ENCODE results near the gene CLPTM1L. TPM values are rescaled to one million over a fixed set of nuclear protein-coding genes. Genes with fewer than 3 reads are reported as not detected.
"Not testable (repeated sequence)": the region's sequence is repeated elsewhere in the genome, so short reads cannot be mapped to it uniquely, and the experiment has no call there.

The CLPTM1L gene
- total RNA-seq, 1 experiment from 2014 or later = 146 TPM

GRCh38 chr5:1330146-1330846, 14.6 kb downstream of the CLPTM1L start:
- Histone ChIP-seq H3K27ac (ENCODE audit: low read depth, low read length, poor library complexity, severe bottlenecking) (no peak overlapping the region), H3K9me3 (ENCODE audit: low read depth, low read length, poor library complexity, severe bottlenecking) (no peaks in the 10 kb centered on the region), H3K36me3 (ENCODE audit: insufficient read depth, low read length, poor library complexity, severe bottlenecking) (peaks cover 24% of the 10 kb centered on the region), H3K4me1 (ENCODE audit: insufficient read depth, low read length, poor library complexity, severe bottlenecking) (peaks cover 7% of the 10 kb centered on the region), H3K4me3 (ENCODE audit: low read depth, low read length, poor library complexity, severe bottlenecking) (no peak overlapping the region), H3K27me3 (replicated peaks; ENCODE audit: insufficient read depth, low read depth, low read length, poor library complexity) (no peaks in the 10 kb centered on the region)
- DNase-seq (ENCODE audit: low spot score) = no peak
- TF ChIP-seq, protein P1, sequence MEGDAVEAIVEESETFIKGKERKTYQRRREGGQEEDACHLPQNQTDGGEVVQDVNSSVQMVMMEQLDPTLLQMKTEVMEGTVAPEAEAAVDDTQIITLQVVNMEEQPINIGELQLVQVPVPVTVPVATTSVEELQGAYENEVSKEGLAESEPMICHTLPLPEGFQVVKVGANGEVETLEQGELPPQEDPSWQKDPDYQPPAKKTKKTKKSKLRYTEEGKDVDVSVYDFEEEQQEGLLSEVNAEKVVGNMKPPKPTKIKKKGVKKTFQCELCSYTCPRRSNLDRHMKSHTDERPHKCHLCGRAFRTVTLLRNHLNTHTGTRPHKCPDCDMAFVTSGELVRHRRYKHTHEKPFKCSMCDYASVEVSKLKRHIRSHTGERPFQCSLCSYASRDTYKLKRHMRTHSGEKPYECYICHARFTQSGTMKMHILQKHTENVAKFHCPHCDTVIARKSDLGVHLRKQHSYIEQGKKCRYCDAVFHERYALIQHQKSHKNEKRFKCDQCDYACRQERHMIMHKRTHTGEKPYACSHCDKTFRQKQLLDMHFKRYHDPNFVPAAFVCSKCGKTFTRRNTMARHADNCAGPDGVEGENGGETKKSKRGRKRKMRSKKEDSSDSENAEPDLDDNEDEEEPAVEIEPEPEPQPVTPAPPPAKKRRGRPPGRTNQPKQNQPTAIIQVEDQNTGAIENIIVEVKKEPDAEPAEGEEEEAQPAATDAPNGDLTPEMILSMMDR (conservative IDR thresholded peaks at IDR 0.05; ENCODE audit: low read depth, low read length) = no peak
- TF ChIP-seq EZH2 (IDR thresholded peaks at IDR 0.05; ENCODE audit: borderline replicate concordance, low read depth, low read length, poor library complexity, severe bottlenecking) = no peak
- intact Hi-C loops (cut with micrococcal nuclease; ENCODE audit: unreplicated experiment) = no loop called here
- ChIA-PET CTCF (no interaction called here), POLR2A (ENCODE audit: low non-redundant PET) (no interaction called here)
- no TSS peak for BruUV-seq (replicated peaks)

DNA sequence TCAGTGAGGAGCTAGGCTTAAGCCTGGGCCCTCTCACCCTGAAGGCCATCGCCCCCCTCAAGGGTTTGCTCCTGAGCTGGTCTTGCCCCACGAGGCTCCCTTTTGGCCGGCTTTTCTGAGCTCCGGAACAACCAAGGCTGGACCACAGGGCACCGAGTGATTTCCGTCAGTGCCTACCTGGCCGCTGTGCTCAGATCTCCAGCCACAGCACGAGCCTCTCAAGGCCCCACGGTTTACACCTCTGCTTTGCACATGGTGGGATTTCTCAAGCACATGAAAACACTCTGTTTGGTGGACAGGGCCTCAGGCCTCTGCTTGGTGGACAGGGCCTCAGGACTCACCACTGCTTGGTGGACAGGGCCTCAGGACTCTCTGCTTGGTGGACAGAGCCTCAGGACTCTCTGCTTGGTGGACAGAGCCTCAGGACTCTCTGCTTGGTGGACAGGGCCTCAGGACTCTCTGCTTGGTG, 15.8 kb downstream of the CLPTM1L start:
- no peaks in the 10 kb centered on the region for H3K9me3 ChIP-seq (ENCODE audit: low read depth, low read length, poor library complexity, severe bottlenecking)
- POLR2A ChIA-PET (ENCODE audit: low non-redundant PET) = no interaction called here
- peak overlapping the region; percentile 75 for H3K27ac ChIP-seq (ENCODE audit: low read depth, low read length, poor library complexity, severe bottlenecking)
- no peak overlapping the region for H3K4me3 ChIP-seq (ENCODE audit: low read depth, low read length, poor library complexity, severe bottlenecking)
- DNase-seq (ENCODE audit: low spot score) = no peak
- no TSS peak for BruUV-seq (replicated peaks)
- H3K36me3 ChIP-seq (ENCODE audit: insufficient read depth, low read length, poor library complexity, severe bottlenecking) = peaks cover 34% of the 10 kb centered on the region
- H3K4me1 ChIP-seq (ENCODE audit: insufficient read depth, low read length, poor library complexity, severe bottlenecking) = peaks cover 7% of the 10 kb centered on the region
- TF ChIP-seq, protein P1 (conservative IDR thresholded peaks at IDR 0.05; ENCODE audit: low read depth, low read length) = no peak
- no peak for TF ChIP-seq EZH2 (IDR thresholded peaks at IDR 0.05; ENCODE audit: borderline replicate concordance, low read depth, low read length, poor library complexity, severe bottlenecking)
- CTCF ChIA-PET = no interaction called here
- intact Hi-C loops (cut with micrococcal nuclease; ENCODE audit: unreplicated experiment) = no loop called here
- H3K27me3 ChIP-seq (replicated peaks; ENCODE audit: insufficient read depth, low read depth, low read length, poor library complexity) = no peaks in the 10 kb centered on the region

DNA sequence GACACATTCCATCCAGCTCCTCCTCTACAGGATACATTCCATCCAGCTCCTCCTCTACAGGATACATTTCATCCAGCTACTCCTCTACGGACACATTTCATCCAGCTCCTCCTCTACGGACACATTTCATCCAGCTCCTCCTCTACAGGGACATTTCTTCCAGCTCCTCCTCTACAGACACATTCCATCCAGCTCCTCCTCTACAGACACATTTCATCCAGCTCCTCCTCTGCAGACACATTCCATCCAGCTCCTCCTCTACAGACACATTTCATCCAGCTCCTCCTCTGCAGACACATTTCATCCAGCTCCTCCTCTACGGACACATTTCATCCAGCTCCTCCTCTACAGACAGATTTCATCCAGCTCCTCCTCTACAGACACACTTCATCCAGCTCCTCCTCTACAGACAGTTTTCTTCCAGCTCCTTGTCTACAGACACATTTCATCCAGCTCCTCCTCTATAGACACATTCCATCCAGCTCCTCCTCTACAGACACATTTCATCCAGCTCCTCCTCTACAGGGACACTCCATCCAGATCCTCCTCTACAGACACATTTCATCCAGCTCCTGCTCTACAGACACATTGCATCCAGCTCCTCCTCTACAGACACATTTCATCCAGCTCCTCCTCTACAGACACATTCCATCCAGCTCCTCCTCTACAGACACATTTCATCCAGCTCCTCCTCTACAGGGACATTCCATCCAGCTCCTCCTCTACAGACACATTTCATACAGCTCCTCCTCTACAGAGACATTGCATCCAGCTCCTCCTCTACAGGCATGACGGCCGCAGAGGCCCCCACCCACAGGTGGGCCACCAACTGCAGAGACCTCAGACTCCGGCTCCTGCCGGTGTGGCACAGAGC, 16.4 kb downstream of the CLPTM1L start:
- POLR2A ChIA-PET (ENCODE audit: low non-redundant PET); BruUV-seq (replicated peaks); CTCF ChIA-PET; H3K4me1 ChIP-seq (ENCODE audit: insufficient read depth, low read length, poor library complexity, severe bottlenecking); H3K9me3 ChIP-seq (ENCODE audit: low read depth, low read length, poor library complexity, severe bottlenecking); H3K27me3 ChIP-seq (replicated peaks; ENCODE audit: insufficient read depth, low read depth, low read length, poor library complexity); H3K4me3 ChIP-seq (ENCODE audit: low read depth, low read length, poor library complexity, severe bottlenecking); intact Hi-C loops (cut with micrococcal nuclease; ENCODE audit: unreplicated experiment): not testable (repeated sequence)
- Histone ChIP-seq H3K27ac (ENCODE audit: low read depth, low read length, poor library complexity, severe bottlenecking) (peak overlapping the region; percentile 75), H3K36me3 (ENCODE audit: insufficient read depth, low read length, poor library complexity, severe bottlenecking) (peaks cover 34% of the 10 kb centered on the region)
- DNase-seq (ENCODE audit: low spot score) = peak; percentile 43

DNA sequence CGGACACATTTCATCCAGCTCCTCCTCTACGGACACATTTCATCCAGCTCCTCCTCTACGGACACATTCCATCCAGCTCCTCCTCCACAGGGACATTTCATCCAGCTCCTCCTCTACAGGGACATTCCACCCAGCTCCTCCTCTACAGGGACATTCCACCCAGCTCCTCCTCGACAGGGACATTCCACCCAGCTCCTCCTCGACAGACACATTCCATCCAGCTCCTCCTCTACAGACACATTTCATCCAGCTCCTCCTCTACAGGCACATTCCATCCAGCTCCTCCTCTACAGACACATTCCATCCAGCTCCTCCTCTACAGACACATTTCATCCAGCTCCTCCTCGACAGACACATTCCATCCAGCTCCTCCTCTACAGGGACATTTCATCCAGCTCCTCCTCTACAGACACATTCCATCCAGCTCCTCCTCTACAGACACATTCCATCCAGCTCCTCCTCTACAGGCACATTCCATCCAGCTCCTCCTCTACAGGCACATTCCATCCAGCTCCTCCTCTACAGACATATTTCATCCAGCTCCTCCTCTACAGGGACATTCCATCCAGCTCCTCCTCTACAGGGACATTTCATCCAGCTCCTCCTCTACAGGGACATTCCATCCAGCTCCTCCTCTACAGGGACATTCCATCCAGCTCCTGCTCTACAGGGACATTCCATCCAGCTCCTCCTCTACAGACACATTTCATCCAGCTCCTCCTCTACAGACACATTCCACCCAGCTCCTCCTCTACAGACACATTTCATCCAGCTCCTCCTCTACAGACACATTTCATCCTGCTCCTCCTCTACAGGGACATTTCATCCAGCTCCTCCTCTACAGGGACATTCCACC, 17.8 kb downstream of the CLPTM1L start:
- peak; percentile 42 for DNase-seq (ENCODE audit: low spot score)
- H3K9me3 ChIP-seq (ENCODE audit: low read depth, low read length, poor library complexity, severe bottlenecking); H3K4me1 ChIP-seq (ENCODE audit: insufficient read depth, low read length, poor library complexity, severe bottlenecking); BruUV-seq (replicated peaks); CTCF ChIA-PET; POLR2A ChIA-PET (ENCODE audit: low non-redundant PET); H3K4me3 ChIP-seq (ENCODE audit: low read depth, low read length, poor library complexity, severe bottlenecking); H3K27me3 ChIP-seq (replicated peaks; ENCODE audit: insufficient read depth, low read depth, low read length, poor library complexity); intact Hi-C loops (cut with micrococcal nuclease; ENCODE audit: unreplicated experiment): not testable (repeated sequence)
- H3K27ac ChIP-seq (ENCODE audit: low read depth, low read length, poor library complexity, severe bottlenecking) = peak overlapping the region; percentile 73
- peaks cover 36% of the 10 kb centered on the region for H3K36me3 ChIP-seq (ENCODE audit: insufficient read depth, low read length, poor library complexity, severe bottlenecking)

DNA sequence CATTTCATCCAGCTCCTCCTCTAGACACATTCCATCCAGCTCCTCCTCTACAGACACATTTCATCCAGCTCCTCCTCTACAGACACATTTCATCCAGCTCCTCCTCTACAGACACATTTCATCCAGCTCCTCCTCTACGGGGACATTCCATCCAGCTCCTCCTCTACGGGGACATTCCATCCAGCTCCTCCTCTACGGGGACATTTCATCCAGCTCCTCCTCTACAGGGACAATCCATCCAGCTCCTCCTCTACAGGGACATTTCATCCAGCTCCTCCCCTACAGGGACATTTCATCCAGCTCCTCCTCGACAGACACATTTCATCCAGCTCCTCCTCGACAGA, 18.4 kb downstream of the CLPTM1L start:
- POLR2A ChIA-PET (ENCODE audit: low non-redundant PET); H3K4me3 ChIP-seq (ENCODE audit: low read depth, low read length, poor library complexity, severe bottlenecking); H3K27me3 ChIP-seq (replicated peaks; ENCODE audit: insufficient read depth, low read depth, low read length, poor library complexity); intact Hi-C loops (cut with micrococcal nuclease; ENCODE audit: unreplicated experiment); CTCF ChIA-PET; BruUV-seq (replicated peaks); H3K9me3 ChIP-seq (ENCODE audit: low read depth, low read length, poor library complexity, severe bottlenecking); H3K4me1 ChIP-seq (ENCODE audit: insufficient read depth, low read length, poor library complexity, severe bottlenecking): not testable (repeated sequence)
- Histone ChIP-seq H3K27ac (ENCODE audit: low read depth, low read length, poor library complexity, severe bottlenecking) (peak overlapping the region; percentile 73), H3K36me3 (ENCODE audit: insufficient read depth, low read length, poor library complexity, severe bottlenecking) (peaks cover 38% of the 10 kb centered on the region)
- peak; percentile 18 for DNase-seq (ENCODE audit: low spot score)

All from A673 (cell line).